ENCODE measurements around the gene PARPBP.

DNA sequence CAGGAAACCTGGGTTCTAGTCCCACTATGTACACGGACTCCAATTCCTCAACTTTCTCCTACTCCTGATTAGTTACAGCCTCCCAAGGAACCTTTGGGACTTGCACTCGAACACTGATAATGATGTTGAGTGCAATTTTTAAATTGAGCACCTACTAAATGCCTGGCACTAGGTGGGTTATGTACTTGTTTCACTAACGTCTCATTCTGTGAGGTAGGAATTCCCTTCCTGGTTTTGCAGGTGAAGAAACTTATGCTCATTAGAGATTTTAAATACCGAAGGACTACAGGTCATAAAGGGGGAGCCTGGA is 536 bp downstream of the PARPBP start:
- TF ChIP-seq EZH2 (IDR thresholded peaks at IDR 0.05; ENCODE audit: borderline replicate concordance) (no peak), CTCF (IDR thresholded peaks at IDR 0.05; ENCODE audit: poor library complexity) (no peak), EZH2phosphoT487 (IDR thresholded peaks at IDR 0.05; ENCODE audit: low read depth, severe bottlenecking, unreplicated experiment) (no peak)

All from hepatocyte (in vitro differentiated cells).